ENCODE results near the gene CSTF2T. TPM values are rescaled to one million over a fixed set of nuclear protein-coding genes. Genes with fewer than 3 reads are reported as not detected.

CSTF2T gene
- total and polyA plus RNA-seq, 5 donors from 2014 or later = 14.3 to 30.2 (median 16.4) TPM

- Histone ChIP-seq H3K9me3 (ENCODE audit: control insufficient read depth in 2 of 2, low read length in 2 of 2) (no peaks in the 10 kb centered on the region), H3K4me1 (ENCODE audit: control insufficient read depth, insufficient read depth, low read length, poor library complexity, severe bottlenecking) (no peaks in the 10 kb centered on the region), H3K4me3 (ENCODE audit: low read depth, low read length) (no peak overlapping the region), H3K36me3 (ENCODE audit: control insufficient read depth, insufficient read depth, low read length) (no peaks in the 10 kb centered on the region), H3K27ac (ENCODE audit: insufficient read depth, low read length, poor library complexity, severe bottlenecking) (no peak overlapping the region), H3K27me3 (ENCODE audit: control insufficient read depth, insufficient read depth, low read length) (no peaks in the 10 kb centered on the region)
- no peaks in the 10 kb centered on the region for H3K9me3 Mint-ChIP-seq
- DNase-seq (peak in 1 of 3 donors; percentile 5), ATAC-seq (ENCODE audit: low read depth in 2 of 2) (no peak)
- H3K4me1 Mint-ChIP-seq = peaks cover 0 to 5% (median 2%) of the 10 kb centered on the region in 4 donors
- peaks cover 25% of the 10 kb centered on the region for H3K27me3 Mint-ChIP-seq
- H3K27ac Mint-ChIP-seq = no peak overlapping the region
- H3K4me3 Mint-ChIP-seq = no peak overlapping the region
- H3K36me3 Mint-ChIP-seq = no peaks in the 10 kb centered on the region
These were observed 8.5 kb upstream of the CSTF2T start for GRCh38 chr10:51707821-51708424.

GRCh38 chr10:51707392-51707791 lies 8.0 kb upstream of the CSTF2T start:
- no peaks in the 10 kb centered on the region for H3K27me3 ChIP-seq (ENCODE audit: control insufficient read depth, insufficient read depth, low read length)
- H3K27ac ChIP-seq (ENCODE audit: insufficient read depth, low read length, poor library complexity, severe bottlenecking) = no peak overlapping the region
- H3K9me3 Mint-ChIP-seq = no peaks in the 10 kb centered on the region
- no peak overlapping the region for H3K4me3 ChIP-seq (ENCODE audit: low read depth, low read length)
- no peaks in the 10 kb centered on the region for H3K9me3 ChIP-seq (ENCODE audit: control insufficient read depth in 2 of 2, low read length in 2 of 2)
- no peaks in the 10 kb centered on the region for H3K4me1 ChIP-seq (ENCODE audit: control insufficient read depth, insufficient read depth, low read length, poor library complexity, severe bottlenecking)
- no peaks in the 10 kb centered on the region for H3K36me3 ChIP-seq (ENCODE audit: control insufficient read depth, insufficient read depth, low read length)
- peaks cover 25% of the 10 kb centered on the region for H3K27me3 Mint-ChIP-seq
- H3K4me3 Mint-ChIP-seq = no peak overlapping the region
- DNase-seq = no peak
- H3K36me3 Mint-ChIP-seq = no peaks in the 10 kb centered on the region
- no peak for ATAC-seq (ENCODE audit: low read depth in 2 of 2)
- peaks cover 0 to 5% (median 2%) of the 10 kb centered on the region in 4 donors for H3K4me1 Mint-ChIP-seq
- no peak overlapping the region for H3K27ac Mint-ChIP-seq

- Histone ChIP-seq H3K9me3 (ENCODE audit: control insufficient read depth in 2 of 2, low read length in 2 of 2) (no peaks in the 10 kb centered on the region), H3K36me3 (ENCODE audit: control insufficient read depth, insufficient read depth, low read length) (no peaks in the 10 kb centered on the region), H3K27me3 (ENCODE audit: control insufficient read depth, insufficient read depth, low read length) (no peaks in the 10 kb centered on the region), H3K4me1 (ENCODE audit: control insufficient read depth, insufficient read depth, low read length, poor library complexity, severe bottlenecking) (no peaks in the 10 kb centered on the region), H3K4me3 (ENCODE audit: low read depth, low read length) (no peak overlapping the region), H3K27ac (ENCODE audit: insufficient read depth, low read length, poor library complexity, severe bottlenecking) (no peak overlapping the region)
- H3K36me3 Mint-ChIP-seq = no peaks in the 10 kb centered on the region
- DNase-seq (no peak), ATAC-seq (ENCODE audit: low read depth in 2 of 2) (no peak)
- H3K27me3 Mint-ChIP-seq = peaks cover 15% of the 10 kb centered on the region
- H3K4me1 Mint-ChIP-seq = peaks cover 0 to 5% (median 2%) of the 10 kb centered on the region in 4 donors
- no peak overlapping the region for H3K4me3 Mint-ChIP-seq
- no peak overlapping the region for H3K27ac Mint-ChIP-seq
- H3K9me3 Mint-ChIP-seq = no peaks in the 10 kb centered on the region
These were observed 6.8 kb upstream of the CSTF2T start for GRCh38 chr10:51706225-51706624.

GRCh38 chr10:51705774-51706173 lies 6.4 kb upstream of the CSTF2T start:
- Mint-ChIP-seq H3K27me3 (peaks cover 15% of the 10 kb centered on the region), H3K36me3 (no peaks in the 10 kb centered on the region), H3K9me3 (no peaks in the 10 kb centered on the region), H3K4me3 (no peak overlapping the region), H3K4me1 (peaks cover 0 to 5% (median 2%) of the 10 kb centered on the region in 4 donors), H3K27ac (no peak overlapping the region)
- Histone ChIP-seq H3K27me3 (ENCODE audit: control insufficient read depth, insufficient read depth, low read length) (no peaks in the 10 kb centered on the region), H3K4me3 (ENCODE audit: low read depth, low read length) (no peak overlapping the region), H3K4me1 (ENCODE audit: control insufficient read depth, insufficient read depth, low read length, poor library complexity, severe bottlenecking) (no peaks in the 10 kb centered on the region), H3K27ac (ENCODE audit: insufficient read depth, low read length, poor library complexity, severe bottlenecking) (no peak overlapping the region), H3K36me3 (ENCODE audit: control insufficient read depth, insufficient read depth, low read length) (no peaks in the 10 kb centered on the region), H3K9me3 (ENCODE audit: control insufficient read depth in 2 of 2, low read length in 2 of 2) (no peaks in the 10 kb centered on the region)
- DNase-seq (no peak), ATAC-seq (ENCODE audit: low read depth in 2 of 2) (no peak)

- Mint-ChIP-seq H3K27me3 (peaks cover 14% of the 10 kb centered on the region), H3K27ac (peak overlapping the region; percentile 98 to 100 (median 100)), H3K9me3 (no peaks in the 10 kb centered on the region), H3K36me3 (peaks cover 20% of the 10 kb centered on the region), H3K4me1 (peaks cover 20 to 49% (median 33%) of the 10 kb centered on the region in 4 donors), H3K4me3 (peak overlapping the region; percentile 91 to 99 (median 98))
- DNase-seq = peak in 1 of 3 donors; percentile 9
- Histone ChIP-seq H3K27me3 (ENCODE audit: control insufficient read depth, insufficient read depth, low read length) (no peaks in the 10 kb centered on the region), H3K36me3 (ENCODE audit: control insufficient read depth, insufficient read depth, low read length) (peaks cover 11% of the 10 kb centered on the region), H3K4me3 (ENCODE audit: low read depth, low read length) (peak overlapping the region; percentile 99), H3K27ac (ENCODE audit: insufficient read depth, low read length, poor library complexity, severe bottlenecking) (peak overlapping the region; percentile 95), H3K4me1 (ENCODE audit: control insufficient read depth, insufficient read depth, low read length, poor library complexity, severe bottlenecking) (peaks cover 45% of the 10 kb centered on the region), H3K9me3 (ENCODE audit: control insufficient read depth in 2 of 2, low read length in 2 of 2) (no peaks in the 10 kb centered on the region)
- ATAC-seq (ENCODE audit: low read depth in 2 of 2) = no peak
These were observed 928 bp upstream of the CSTF2T start for GRCh38 chr10:51700228-51700817.

- peaks cover 27 to 59% (median 41%) of the 10 kb centered on the region in 4 donors for H3K4me1 Mint-ChIP-seq
- Histone ChIP-seq H3K4me1 (ENCODE audit: control insufficient read depth, insufficient read depth, low read length, poor library complexity, severe bottlenecking) (peaks cover 48% of the 10 kb centered on the region), H3K4me3 (ENCODE audit: low read depth, low read length) (peak overlapping the region; percentile 99), H3K27me3 (ENCODE audit: control insufficient read depth, insufficient read depth, low read length) (no peaks in the 10 kb centered on the region), H3K9me3 (ENCODE audit: control insufficient read depth in 2 of 2, low read length in 2 of 2) (no peaks in the 10 kb centered on the region), H3K36me3 (ENCODE audit: control insufficient read depth, insufficient read depth, low read length) (peaks cover 11% of the 10 kb centered on the region), H3K27ac (ENCODE audit: insufficient read depth, low read length, poor library complexity, severe bottlenecking) (peak overlapping the region; percentile 95)
- DNase-seq (no peak), ATAC-seq (ENCODE audit: low read depth in 2 of 2) (peak; percentile 9 to 10)
- H3K4me3 Mint-ChIP-seq = peak overlapping the region; percentile 91 to 99 (median 98)
- peak overlapping the region; percentile 98 to 100 (median 100) for H3K27ac Mint-ChIP-seq
- peaks cover 6% of the 10 kb centered on the region for H3K27me3 Mint-ChIP-seq
- no peaks in the 10 kb centered on the region for H3K9me3 Mint-ChIP-seq
- H3K36me3 Mint-ChIP-seq = peaks cover 23% of the 10 kb centered on the region
These were observed 285 bp downstream of the CSTF2T start for GRCh38 chr10:51699145-51699474.

- H3K4me1 Mint-ChIP-seq = peaks cover 27 to 61% (median 41%) of the 10 kb centered on the region in 4 donors
- DNase-seq = no peak
- H3K4me1 ChIP-seq (ENCODE audit: control insufficient read depth, insufficient read depth, low read length, poor library complexity, severe bottlenecking) = peaks cover 48% of the 10 kb centered on the region
These were observed 827 bp downstream of the CSTF2T start for GRCh38 chr10:51698473-51699063.

More at GRCh38 chr10:51698473-51699063, 827 bp downstream of the CSTF2T start:
- H3K36me3 Mint-ChIP-seq = peaks cover 23% of the 10 kb centered on the region
- H3K9me3 Mint-ChIP-seq = no peaks in the 10 kb centered on the region
- peaks cover 5% of the 10 kb centered on the region for H3K27me3 Mint-ChIP-seq
- Histone ChIP-seq H3K27ac (ENCODE audit: insufficient read depth, low read length, poor library complexity, severe bottlenecking) (peak overlapping the region; percentile 95), H3K36me3 (ENCODE audit: control insufficient read depth, insufficient read depth, low read length) (peaks cover 11% of the 10 kb centered on the region), H3K27me3 (ENCODE audit: control insufficient read depth, insufficient read depth, low read length) (no peaks in the 10 kb centered on the region), H3K9me3 (ENCODE audit: control insufficient read depth in 2 of 2, low read length in 2 of 2) (no peaks in the 10 kb centered on the region), H3K4me3 (ENCODE audit: low read depth, low read length) (peak overlapping the region; percentile 99)
- H3K4me3 Mint-ChIP-seq = peak overlapping the region; percentile 91 to 99 (median 98)
- peak overlapping the region; percentile 98 to 100 (median 100) for H3K27ac Mint-ChIP-seq
- ATAC-seq (ENCODE audit: low read depth in 2 of 2) = no peak
